ENCODE measurements around the gene ARL6IP4. TPM values are rescaled to one million over a fixed set of nuclear protein-coding genes. Genes with fewer than 3 reads are reported as not detected.

ARL6IP4 gene
- 133 to 150 TPM (median 146 TPM) in 3 replicates for total RNA-seq (2021)
- percentile 51 among the genes with signal in this experiment for Bru-seq, nascent RNA
- long read RNA-seq, experiment 1, transcript ARL6IP4-208 (6 exons, 796 nt), result minor isoform, 12 of 260 reads
- long read RNA-seq, experiment 1, transcript ARL6IP4-201 (6 exons, 1,644 nt), result minor isoform, 23 of 260 reads
- long read RNA-seq, experiment 1, transcript ARL6IP4-210 (6 exons, 1,491 nt), result minor isoform, 39 of 260 reads
- long read RNA-seq, experiment 1, transcript ARL6IP4-220 (6 exons, 1,591 nt), result major isoform, 44 of 260 reads
- long read RNA-seq, experiment 1, partial matches to known transcripts, result 29 of 260 reads
- long read RNA-seq, experiment 1, other reads (novel, unspliced or antisense), result 103 of 260 reads
- long read RNA-seq, experiment 2, transcript ARL6IP4-210 (6 exons, 1,491 nt), result minor isoform, 14 of 193 reads
- long read RNA-seq, experiment 2, transcript ARL6IP4-220 (6 exons, 1,591 nt), result major isoform, 17 of 193 reads
- long read RNA-seq, experiment 2, transcript ARL6IP4-214 (5 exons, 1,273 nt), result minor isoform, 15 of 193 reads
- long read RNA-seq, experiment 2, transcript ARL6IP4-208 (6 exons, 796 nt), result minor isoform, 10 of 193 reads
- long read RNA-seq, experiment 2, partial matches to known transcripts, result 77 of 193 reads
- long read RNA-seq, experiment 2, other reads (novel, unspliced or antisense), result 52 of 193 reads
- long read RNA-seq, experiment 3, transcript ARL6IP4-201 (6 exons, 1,644 nt), result minor isoform, 8 of 107 reads
- long read RNA-seq, experiment 3, transcript ARL6IP4-207 (6 exons, 910 nt), result minor isoform, 7 of 107 reads
- long read RNA-seq, experiment 3, transcript ARL6IP4-210 (6 exons, 1,491 nt), result minor isoform, 18 of 107 reads
- long read RNA-seq, experiment 3, transcript ARL6IP4-220 (6 exons, 1,591 nt), result major isoform, 20 of 107 reads
- long read RNA-seq, experiment 3, partial matches to known transcripts, result 9 of 107 reads
- long read RNA-seq, experiment 3, other reads (novel, unspliced or antisense), result 38 of 107 reads

- ChIA-PET POLR2A (interaction anchor here (0.5 kb wide), 1 partner anchor 307 kb away, joined by 5 read pairs; no protein-coding TSS in a partner anchor), CTCF (interaction anchor here (0.9 to 1.9 kb wide), 3 partner anchors 9 to 120 kb away, joined by 4 read pairs; no protein-coding TSS in a partner anchor)
- TF ChIP-seq ESRRA (CRISPR knock-in tag; IDR thresholded peaks at IDR 0.05; ENCODE audit: borderline replicate concordance), result peak; percentile 43; the same call in 1 of the 2 replicates
- 0 out of 2 replicates have a peak, but pooled peaks have one; percentile 46 for TF ChIP-seq ZNF263 (CRISPR knock-in tag; IDR thresholded peaks at IDR 0.05; ENCODE audit: low read depth)
- TF ChIP-seq ZNF317 (CRISPR knock-in tag; IDR thresholded peaks at IDR 0.05; ENCODE audit: borderline replicate concordance, low read depth), result no peak
- no peak for TF ChIP-seq USF2 (CRISPR knock-in tag; IDR thresholded peaks at IDR 0.05)
- TF ChIP-seq PRDM15 (CRISPR knock-in tag; IDR thresholded peaks at IDR 0.05), result 0 out of 2 replicates have a peak, but pooled peaks have one; percentile 44
- TF ChIP-seq SP1 (CRISPR knock-in tag; conservative IDR thresholded peaks at IDR 0.05), result peak; percentile 59; the same call in 1 of the 2 replicates
- TF ChIP-seq CDX4 (CRISPR knock-in tag; IDR thresholded peaks at IDR 0.05; ENCODE audit: borderline replicate concordance), result no peak; the same call in 1 of the 2 replicates
- TF ChIP-seq ZNF138 (CRISPR knock-in tag; conservative IDR thresholded peaks at IDR 0.05), result peak; percentile 74; the same call in 1 of the 2 replicates
- TF ChIP-seq MXD4 (CRISPR knock-in tag; IDR thresholded peaks at IDR 0.05; ENCODE audit: borderline replicate concordance), result no peak
- TF ChIP-seq TEAD4 (CRISPR knock-in tag; IDR thresholded peaks at IDR 0.05), result no peak
- peak; percentile 81; the same call in 1 of the 2 replicates for TF ChIP-seq ETV6 (CRISPR knock-in tag; IDR thresholded peaks at IDR 0.05)
- no peak for TF ChIP-seq ZNF423 (CRISPR knock-in tag; IDR thresholded peaks at IDR 0.05)
- peak; percentile 35; the same call in 1 of the 2 replicates for TF ChIP-seq MAX (CRISPR knock-in tag; IDR thresholded peaks at IDR 0.05)
- TF ChIP-seq SMAD4 (CRISPR knock-in tag; IDR thresholded peaks at IDR 0.05), result peak; percentile 67; the same call in 1 of the 2 replicates
- no peak; the same call in 1 of the 2 replicates for TF ChIP-seq PREB (CRISPR knock-in tag; IDR thresholded peaks at IDR 0.05; ENCODE audit: borderline replicate concordance)
- 0 out of 2 replicates have a peak, but pooled peaks have one; percentile 75 for TF ChIP-seq FOXP4 (CRISPR knock-in tag; IDR thresholded peaks at IDR 0.05)
- TF ChIP-seq MYBL2 (CRISPR knock-in tag; IDR thresholded peaks at IDR 0.05), result no peak; the same call in 1 of the 2 replicates
- TF ChIP-seq NFATC4 (CRISPR knock-in tag; IDR thresholded peaks at IDR 0.05), result no peak
- TF ChIP-seq ELF4 (CRISPR knock-in tag; IDR thresholded peaks at IDR 0.05; ENCODE audit: low read depth), result peak; percentile 76; the same call in 1 of the 2 replicates
- peak; percentile 23; the same call in 1 of the 2 replicates for TF ChIP-seq ZNF671 (CRISPR knock-in tag; IDR thresholded peaks at IDR 0.05)
- no peak for TF ChIP-seq FOXJ3 (CRISPR knock-in tag; IDR thresholded peaks at IDR 0.05; ENCODE audit: borderline replicate concordance)
- 0 out of 2 replicates have a peak, but pooled peaks have one; percentile 37 for TF ChIP-seq CREB1 (CRISPR knock-in tag; IDR thresholded peaks at IDR 0.05)
- TF ChIP-seq ZNF219 (CRISPR knock-in tag; IDR thresholded peaks at IDR 0.05; ENCODE audit: borderline replicate concordance), result peak; percentile 58; the same call in 1 of the 2 replicates
Observed at GRCh38 chr12:122980183-122981035, at the start of gene ARL6IP4. Gene ARL6IP4 (plus strand): TSS chr12:122980681. CDS start chr12:122981140, 459 bp downstream.

More at GRCh38 chr12:122980183-122981035, at the start of gene ARL6IP4:
- peak; percentile 34 for ATAC-seq
- Mint-ChIP-seq H3K4me3 (peak within 1 kb of the TSS; percentile 87), H3K9me3 (no peaks in the 10 kb centered on the region), H3K27me3 (ENCODE audit: low read depth) (no peaks in the 10 kb centered on the region), H3K36me3 (peaks cover 4% of the 10 kb centered on the region; the same call in 1 of the 2 replicates), H3K4me1 (peaks cover 28% of the 10 kb centered on the region), H3K27ac (peak within 1 kb of the TSS; percentile 83; the same call in 1 of the 2 replicates)
- DNase-seq (ENCODE audit: low spot score), result peak; percentile 47

Data from WTC11 (cell line).